Loucy (cell line): Measurements from ENCODE around the gene IFI6.
"Not testable (repeated sequence)": the region's sequence is repeated elsewhere in the genome, so short reads cannot be mapped to it uniquely, and the experiment has no call there.

Source experiments
- H2AFZ ChIP-seq: fragments of 200-600 bp; sonication (generic); 2 replicates; pipeline ENCODE4 v1.6.0; 2016; ENCODE audit warnings: antibody characterized with exemption, mild to moderate bottlenecking, low read length, moderate library complexity
- H3F3A ChIP-seq: fragments of 200-600 bp; 2 replicates; pipeline ENCODE4 v1.6.0; 2016; ENCODE audit warnings: antibody characterized with exemption, low read depth, mild to moderate bottlenecking
- H3K27me3 ChIP-seq: fragments of 200-600 bp; sonication (generic); 2 replicates; pipeline ENCODE4 v1.6.1; 2014; ENCODE audit warnings: low read length, mild to moderate bottlenecking; ENCODE audit not compliant: insufficient read depth, poor library complexity, severe bottlenecking
- H3K36me3 ChIP-seq: fragments of 200-600 bp; sonication (generic); 2 replicates; pipeline ENCODE4 v1.6.1; 2016; ENCODE audit warnings: low read length; ENCODE audit not compliant: insufficient read depth
- H3K4me1 ChIP-seq: fragments of 200-600 bp; sonication (generic); 2 replicates; pipeline ENCODE4 v1.5.1; 2014; ENCODE audit warnings: low read length, mild to moderate bottlenecking; ENCODE audit not compliant: insufficient read depth, poor library complexity, severe bottlenecking
- H3K4me2 ChIP-seq: fragments of 200-600 bp; sonication (generic); 2 replicates; pipeline ENCODE4 v1.6.0; 2014; ENCODE audit warnings: antibody characterized with exemption, low read length, low read depth, mild to moderate bottlenecking; ENCODE audit not compliant: poor library complexity, severe bottlenecking
- H3K4me3 ChIP-seq: fragments of 200-600 bp; sonication (generic); 2 replicates; pipeline ENCODE4 v1.5.1; 2014; ENCODE audit warnings: low read length, mild to moderate bottlenecking, mixed read lengths; ENCODE audit not compliant: poor library complexity, severe bottlenecking
- H3K79me2 ChIP-seq: fragments of 200-600 bp; sonication (generic); 2 replicates; pipeline ENCODE4 v1.6.1; 2014; ENCODE audit warnings: low read length; ENCODE audit not compliant: insufficient read depth
- H3K9ac ChIP-seq: fragments of 200-600 bp; sonication (generic); 2 replicates; pipeline ENCODE4 v1.6.0; 2014; ENCODE audit warnings: mild to moderate bottlenecking, low read depth, low read length, moderate library complexity; ENCODE audit not compliant: poor library complexity, severe bottlenecking
- H3K9me2 ChIP-seq: fragments of 200-600 bp; sonication (generic); replicated peaks from 2 replicates; pipeline ENCODE4 v1.6.1; 2016; ENCODE audit warnings: low read depth, low read length, mixed read lengths
- H3K9me3 ChIP-seq: fragments of 200-600 bp; sonication (generic); 2 replicates; pipeline ENCODE4 v1.6.1; 2014; ENCODE audit warnings: mild to moderate bottlenecking, antibody characterized with exemption, low read length, low read depth; ENCODE audit not compliant: insufficient read depth
- H4K20me1 ChIP-seq: fragments of 200-600 bp; sonication (generic); 2 replicates; pipeline ENCODE4 v1.6.0; 2014; ENCODE audit warnings: antibody characterized with exemption, low read length, mild to moderate bottlenecking; ENCODE audit not compliant: insufficient read depth, poor library complexity, severe bottlenecking
- EZH2phosphoT487 ChIP-seq: fragments of 200-600 bp; IDR thresholded peaks from 2 replicates; pipeline ENCODE4 v1.6.1; 2018; ENCODE audit warnings: antibody characterized with exemption, mild to moderate bottlenecking, moderate library complexity, borderline replicate concordance
- TF ChIP-seq, protein P1 (sequence below): fragments of 200-600 bp; sonication (generic); conservative IDR thresholded peaks from 2 replicates; pipeline ENCODE4 v1.5.1; 2014; ENCODE audit warnings: mild to moderate bottlenecking, antibody characterized with exemption, low read length

The IFI6 gene

DNA sequence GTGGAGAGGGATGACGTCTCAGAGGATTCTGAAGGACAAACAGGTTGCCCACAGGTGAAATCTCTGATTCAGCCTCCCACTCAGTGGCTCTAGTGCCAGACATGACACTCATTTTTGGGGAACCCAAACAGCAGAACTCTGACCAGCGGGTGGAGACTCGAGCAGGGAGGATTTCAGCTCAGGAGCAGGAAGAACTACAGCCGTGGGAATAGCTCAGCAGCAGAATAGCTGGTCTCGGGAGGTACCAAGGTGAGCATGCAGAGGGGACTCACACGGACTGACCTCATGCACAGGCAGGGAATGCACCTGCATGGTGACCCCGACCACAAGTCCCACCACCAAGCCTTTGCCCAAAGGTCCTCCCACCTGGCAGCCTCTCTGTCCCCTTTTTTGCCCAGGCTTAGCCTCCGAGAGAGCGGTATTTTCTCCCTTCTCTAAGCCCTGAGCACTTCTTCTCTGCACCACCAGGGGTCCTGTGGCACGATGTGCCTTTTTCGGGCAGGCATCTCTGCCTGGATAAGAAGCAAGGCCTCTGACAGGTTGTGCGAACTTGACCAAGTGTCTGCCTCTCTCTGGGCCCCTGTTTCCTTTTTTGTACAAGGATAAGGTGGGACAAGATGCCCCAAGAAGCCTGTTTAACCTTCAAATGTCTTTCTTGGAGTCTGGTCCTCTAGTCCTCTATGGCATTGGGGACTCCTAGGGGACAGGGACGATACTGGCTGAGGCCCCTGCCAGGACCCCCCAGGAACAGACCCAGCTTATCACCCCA lies 28.2 kb downstream of the IFI6 start:
- H4K20me1 ChIP-seq, result no peaks in the 10 kb centered on the region
- no peaks in the 10 kb centered on the region for H3K9me3 ChIP-seq
- no peaks in the 10 kb centered on the region for H3K36me3 ChIP-seq
- H3K79me2 ChIP-seq, result no peaks in the 10 kb centered on the region
- peak overlapping the region; percentile 71 for H2AFZ ChIP-seq
- no peak overlapping the region for H3K4me2 ChIP-seq
- no peaks in the 10 kb centered on the region for H3F3A ChIP-seq
- no peak for TF ChIP-seq EZH2phosphoT487
- TF ChIP-seq, protein P1, sequence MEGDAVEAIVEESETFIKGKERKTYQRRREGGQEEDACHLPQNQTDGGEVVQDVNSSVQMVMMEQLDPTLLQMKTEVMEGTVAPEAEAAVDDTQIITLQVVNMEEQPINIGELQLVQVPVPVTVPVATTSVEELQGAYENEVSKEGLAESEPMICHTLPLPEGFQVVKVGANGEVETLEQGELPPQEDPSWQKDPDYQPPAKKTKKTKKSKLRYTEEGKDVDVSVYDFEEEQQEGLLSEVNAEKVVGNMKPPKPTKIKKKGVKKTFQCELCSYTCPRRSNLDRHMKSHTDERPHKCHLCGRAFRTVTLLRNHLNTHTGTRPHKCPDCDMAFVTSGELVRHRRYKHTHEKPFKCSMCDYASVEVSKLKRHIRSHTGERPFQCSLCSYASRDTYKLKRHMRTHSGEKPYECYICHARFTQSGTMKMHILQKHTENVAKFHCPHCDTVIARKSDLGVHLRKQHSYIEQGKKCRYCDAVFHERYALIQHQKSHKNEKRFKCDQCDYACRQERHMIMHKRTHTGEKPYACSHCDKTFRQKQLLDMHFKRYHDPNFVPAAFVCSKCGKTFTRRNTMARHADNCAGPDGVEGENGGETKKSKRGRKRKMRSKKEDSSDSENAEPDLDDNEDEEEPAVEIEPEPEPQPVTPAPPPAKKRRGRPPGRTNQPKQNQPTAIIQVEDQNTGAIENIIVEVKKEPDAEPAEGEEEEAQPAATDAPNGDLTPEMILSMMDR, result peak; percentile 86
- H3K27me3 ChIP-seq, result no peaks in the 10 kb centered on the region
- peak overlapping the region; percentile 14 for H3K9ac ChIP-seq
- H3K4me1 ChIP-seq, result peaks cover 3% of the 10 kb centered on the region
- H3K4me3 ChIP-seq, result no peak overlapping the region
- no peaks in the 10 kb centered on the region for H3K9me2 ChIP-seq

DNA sequence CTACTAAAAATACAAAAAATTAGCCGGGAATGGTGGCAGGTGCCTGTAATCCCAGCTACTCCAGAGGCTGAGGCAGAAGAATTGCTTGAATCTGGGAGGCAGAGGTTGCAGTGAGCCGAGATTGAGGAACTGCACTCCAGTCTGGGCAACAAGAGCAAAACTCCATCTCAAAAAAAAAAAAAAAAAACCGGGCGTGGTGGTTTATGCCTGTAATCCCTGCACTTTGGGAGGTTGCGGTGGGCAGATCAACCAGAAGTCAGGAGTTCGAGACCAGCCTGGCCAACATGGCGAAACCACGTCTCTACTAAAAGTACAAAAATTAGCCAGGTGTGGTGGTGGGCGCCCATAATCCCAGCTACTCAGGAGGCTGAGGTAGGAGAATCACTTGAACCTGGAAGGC lies 31.5 kb downstream of the IFI6 start:
- H3F3A ChIP-seq, H3K27me3 ChIP-seq, H3K4me2 ChIP-seq, H3K9me2 ChIP-seq, H2AFZ ChIP-seq, H3K36me3 ChIP-seq, H3K9ac ChIP-seq, H3K79me2 ChIP-seq, H3K4me3 ChIP-seq, H3K9me3 ChIP-seq, H4K20me1 ChIP-seq: not testable (repeated sequence)
- peaks cover 11% of the 10 kb centered on the region for H3K4me1 ChIP-seq

DNA sequence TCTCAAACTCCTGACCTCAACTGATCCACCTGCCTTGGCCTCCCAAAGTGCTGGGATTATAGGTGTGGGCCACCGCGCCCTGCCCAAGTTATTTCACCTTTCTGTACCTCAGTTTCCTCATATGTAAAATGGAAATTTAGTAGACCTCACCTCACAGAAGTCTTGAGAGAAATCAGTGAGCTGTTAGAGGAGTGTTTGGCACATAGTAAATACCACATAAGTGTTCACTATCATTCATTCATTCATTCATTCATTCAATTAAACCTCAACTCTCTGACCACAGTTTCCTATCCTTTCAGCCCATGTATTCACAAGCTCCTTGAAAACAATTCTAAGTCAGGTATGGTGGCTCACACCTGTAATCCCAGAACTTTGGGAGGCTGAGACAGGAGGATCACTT lies 33.2 kb downstream of the IFI6 start:
- no peak overlapping the region for H3K4me3 ChIP-seq
- no peaks in the 10 kb centered on the region for H3K9me2 ChIP-seq
- H3K27me3 ChIP-seq, result no peaks in the 10 kb centered on the region
- no peaks in the 10 kb centered on the region for H3K36me3 ChIP-seq
- no peaks in the 10 kb centered on the region for H4K20me1 ChIP-seq
- H2AFZ ChIP-seq, result no peak overlapping the region
- H3K4me1 ChIP-seq, result peaks cover 12% of the 10 kb centered on the region
- TF ChIP-seq, protein P1, result no peak
- no peak for TF ChIP-seq EZH2phosphoT487
- H3K9me3 ChIP-seq, result no peaks in the 10 kb centered on the region
- no peak overlapping the region for H3K9ac ChIP-seq
- no peak overlapping the region for H3K4me2 ChIP-seq
- no peaks in the 10 kb centered on the region for H3K79me2 ChIP-seq
- H3F3A ChIP-seq, result no peaks in the 10 kb centered on the region; the same call in 1 of the 2 replicates
